HEK293T (cell line): ENCODE measurements around the gene FSIP1.

Source experiments
- ARNT ChIP-seq: fragments of 450-650 bp; IDR thresholded peaks from 2 replicates; pipeline ENCODE4 v1.6.1; 2017; ENCODE audit warnings: mild to moderate bottlenecking
- ELF4 ChIP-seq: fragments of 450-650 bp; IDR thresholded peaks from 2 replicates; pipeline ENCODE4 v1.6.1; 2017; ENCODE audit warnings: antibody characterized with exemption
- FOXA1 ChIP-seq: fragments of 450-650 bp; IDR thresholded peaks from 2 replicates; pipeline ENCODE4 v1.6.1; 2016; ENCODE audit warnings: mild to moderate bottlenecking
- NFRKB ChIP-seq: fragments of 450-650 bp; IDR thresholded peaks from 2 replicates; pipeline ENCODE4 v1.6.1; 2016; ENCODE audit warnings: mild to moderate bottlenecking, moderate library complexity
- SP1 ChIP-seq: fragments of 450-650 bp; IDR thresholded peaks from 2 replicates; pipeline ENCODE4 v1.6.1; 2017
- TF ChIP-seq, protein P1 (sequence below): fragments of 450-650 bp; IDR thresholded peaks from 2 replicates; pipeline ENCODE4 v1.6.1; 2016

DNA sequence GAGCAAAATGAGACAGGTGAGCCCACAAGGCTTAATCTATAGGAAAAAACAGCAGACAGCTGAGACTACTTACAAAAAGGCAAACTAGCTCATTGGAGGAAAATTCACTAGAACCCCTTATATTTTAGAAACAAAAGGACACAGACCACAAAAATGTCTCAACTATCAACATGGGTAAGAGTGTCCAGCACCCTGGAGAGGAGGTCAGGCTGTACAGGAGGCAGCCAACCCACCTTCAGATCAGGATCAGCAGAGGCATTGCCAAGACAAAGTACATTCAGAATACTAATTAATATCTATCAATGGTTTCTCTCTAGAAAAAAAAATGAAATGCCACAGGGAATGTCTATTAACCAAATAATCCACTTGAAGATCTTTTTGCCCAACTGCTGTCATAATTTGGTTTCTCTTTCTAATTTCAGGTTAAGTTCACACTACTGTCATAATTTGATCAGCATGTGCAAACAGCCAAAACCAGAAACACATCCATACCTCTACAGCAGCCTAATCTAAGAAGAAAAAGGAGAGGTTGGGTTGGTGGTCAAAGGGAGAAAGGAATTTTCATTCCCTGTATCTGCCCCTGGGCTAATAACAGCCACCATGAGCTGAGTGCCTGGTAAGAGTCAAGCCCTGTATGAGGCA lies 227.8 kb downstream of the FSIP1 start:
- TF ChIP-seq ARNT (no peak), ELF4 (no peak), NFRKB (no peak), SP1 (no peak), FOXA1 (no peak)
- TF ChIP-seq, protein P1, sequence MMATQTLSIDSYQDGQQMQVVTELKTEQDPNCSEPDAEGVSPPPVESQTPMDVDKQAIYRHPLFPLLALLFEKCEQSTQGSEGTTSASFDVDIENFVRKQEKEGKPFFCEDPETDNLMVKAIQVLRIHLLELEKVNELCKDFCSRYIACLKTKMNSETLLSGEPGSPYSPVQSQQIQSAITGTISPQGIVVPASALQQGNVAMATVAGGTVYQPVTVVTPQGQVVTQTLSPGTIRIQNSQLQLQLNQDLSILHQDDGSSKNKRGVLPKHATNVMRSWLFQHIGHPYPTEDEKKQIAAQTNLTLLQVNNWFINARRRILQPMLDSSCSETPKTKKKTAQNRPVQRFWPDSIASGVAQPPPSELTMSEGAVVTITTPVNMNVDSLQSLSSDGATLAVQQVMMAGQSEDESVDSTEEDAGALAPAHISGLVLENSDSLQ = no peak
